Stimulated activated CD8-positive, alpha-beta memory T cell treated with anti-CD3 and anti-CD28 coated beads, Interleukin-12 subunit alpha, Interleukin-12 subunit beta, amount 100 ng/mL, for 1 hour (primary cell): ENCODE results near the gene PKN1.

Source experiments
- DNase-seq: peaks from one replicate; pipeline ENCODE4 v3.0.0-alpha.2; 2020; ENCODE audit warnings: low read depth

PKN1 gene

GRCh38 chr19:14406645-14407401, 26.3 kb upstream of the PKN1 start:
- no peak for DNase-seq

- DNase-seq: no peak
Observed at GRCh38 chr19:14407605-14408484, 25.3 kb upstream of the PKN1 start.

DNA sequence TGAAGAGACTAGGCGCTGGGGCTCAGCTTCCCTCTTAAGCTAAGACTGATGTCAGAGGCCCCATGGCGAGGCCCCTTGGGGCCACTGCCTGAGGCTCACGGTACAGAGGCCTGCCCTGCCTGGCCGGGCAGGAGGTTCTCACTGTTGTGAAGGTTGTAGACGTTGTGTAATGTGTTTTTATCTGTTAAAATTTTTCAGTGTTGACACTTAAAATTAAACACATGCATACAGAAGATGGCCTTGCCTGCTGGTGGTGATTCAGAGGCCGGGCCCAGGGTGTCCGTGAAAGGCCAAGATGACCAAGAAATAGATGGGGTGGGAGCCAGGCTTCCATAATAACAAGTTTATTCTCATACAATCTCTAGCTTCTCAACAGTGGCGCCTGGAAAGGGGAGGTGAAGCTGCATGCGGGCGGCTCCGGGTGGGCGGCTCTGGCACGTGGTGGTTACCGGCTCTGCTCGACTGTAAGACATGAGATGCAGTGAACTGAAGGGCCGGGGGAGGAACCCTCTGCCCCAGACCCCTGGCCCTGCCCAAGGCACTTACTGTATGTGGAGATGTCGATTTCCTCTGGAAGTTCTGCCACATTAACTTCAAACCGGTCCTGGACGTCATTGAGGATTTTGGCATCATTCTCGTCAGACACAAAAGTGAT, 24.5 kb upstream of the PKN1 start:
- no peak for DNase-seq

- no peak for DNase-seq
Observed at GRCh38 chr19:14409146-14410023, 23.7 kb upstream of the PKN1 start.

GRCh38 chr19:14410091-14411051, 22.7 kb upstream of the PKN1 start:
- no peak for DNase-seq

DNA sequence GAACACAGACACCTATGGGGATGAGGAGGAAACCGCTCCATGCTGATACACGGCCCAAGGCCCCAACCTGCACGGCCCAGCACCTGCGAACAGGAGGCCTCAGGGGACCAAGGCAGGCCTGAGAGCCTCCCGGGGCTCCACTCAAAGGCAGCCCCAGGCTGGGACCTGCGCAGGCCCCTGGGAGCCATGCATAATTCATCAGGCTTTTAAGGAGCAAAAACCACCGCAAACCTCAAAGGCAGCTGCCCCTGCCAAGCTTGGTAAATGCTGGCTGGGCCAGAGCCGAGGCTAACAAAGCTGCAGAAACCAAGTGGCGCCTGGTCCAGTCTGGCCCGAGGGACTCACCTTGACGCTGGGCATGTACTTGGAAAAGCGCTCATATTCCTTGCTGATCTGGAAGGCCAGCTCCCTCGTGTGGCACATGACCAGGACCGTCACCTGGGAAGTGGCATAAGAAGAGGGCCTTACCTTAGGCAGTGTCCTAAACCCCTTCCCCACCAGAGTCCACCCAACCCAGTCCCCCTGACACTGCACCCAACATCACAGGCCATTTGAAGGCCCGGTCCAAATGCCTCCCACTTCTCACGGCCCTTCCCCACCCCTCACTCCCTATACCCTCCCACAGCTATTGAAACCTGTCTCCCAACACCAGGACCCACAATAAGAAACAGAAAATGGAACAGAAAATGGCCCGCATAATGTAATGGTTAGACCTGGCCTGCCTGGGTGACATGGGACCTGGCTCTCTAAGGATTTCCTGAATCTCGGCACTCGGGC, 21.8 kb upstream of the PKN1 start:
- DNase-seq: no peak

- no peak for DNase-seq
Observed at GRCh38 chr19:14411938-14412245, 21.2 kb upstream of the PKN1 start.

GRCh38 chr19:14412324-14412995, 20.6 kb upstream of the PKN1 start:
- DNase-seq: no peak

- DNase-seq: no peak
Observed at GRCh38 chr19:14412996-14413692, 20.0 kb upstream of the PKN1 start.

- no peak for DNase-seq
Observed at GRCh38 chr19:14413693-14414181, 19.4 kb upstream of the PKN1 start.

- no peak for DNase-seq
Observed at GRCh38 chr19:14414926-14415690, 18.0 kb upstream of the PKN1 start.

- DNase-seq: no peak
Observed at GRCh38 chr19:14416817-14417231, 16.3 kb upstream of the PKN1 start.

- DNase-seq: no peak
Observed at GRCh38 chr19:14418856-14419105, 14.3 kb upstream of the PKN1 start.

DNA sequence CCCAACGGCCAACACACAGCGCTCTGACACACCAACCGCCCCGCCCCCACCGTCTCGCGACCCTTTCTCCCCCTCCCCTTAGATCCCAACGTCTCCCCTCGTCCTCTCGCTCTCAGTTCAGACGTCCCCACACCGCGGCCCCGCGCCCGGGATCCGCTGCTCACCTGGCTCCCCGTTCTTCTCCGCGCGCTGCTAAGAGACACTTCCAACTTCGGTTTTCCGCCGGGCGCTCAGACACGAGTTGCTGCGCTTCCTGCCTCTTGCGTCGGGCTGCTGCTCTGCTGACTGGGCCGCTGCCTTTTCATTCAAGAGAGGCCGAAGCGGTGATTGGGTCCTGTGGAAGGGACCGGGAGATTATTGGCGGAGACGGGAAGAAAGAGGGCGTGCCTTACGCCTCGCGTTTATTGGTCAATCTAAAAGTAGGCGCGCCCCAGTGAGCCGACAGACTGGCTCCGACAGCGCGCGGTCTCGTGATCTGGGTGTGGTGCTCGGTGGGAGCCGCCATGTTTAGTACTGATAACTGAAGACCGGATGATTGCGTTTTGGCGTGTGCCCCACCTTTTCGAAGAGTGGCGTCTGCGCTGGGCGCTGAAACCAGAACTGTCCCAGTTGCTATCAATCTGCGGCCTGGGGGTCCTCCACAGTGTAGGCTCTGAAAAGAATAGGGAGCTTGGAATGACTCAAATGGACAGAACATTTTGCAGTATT, 13.8 kb upstream of the PKN1 start, which contains the start of gene DDX39A:
Gene DDX39A (minus strand): TSS at position 236 of the 708 bp plus-strand sequence. CDS start 6,121 bp downstream, outside the sequence.
- DNase-seq: peak; percentile 93

GRCh38 chr19:14425696-14426138, 7.4 kb upstream of the PKN1 start:
- no peak for DNase-seq

DNA sequence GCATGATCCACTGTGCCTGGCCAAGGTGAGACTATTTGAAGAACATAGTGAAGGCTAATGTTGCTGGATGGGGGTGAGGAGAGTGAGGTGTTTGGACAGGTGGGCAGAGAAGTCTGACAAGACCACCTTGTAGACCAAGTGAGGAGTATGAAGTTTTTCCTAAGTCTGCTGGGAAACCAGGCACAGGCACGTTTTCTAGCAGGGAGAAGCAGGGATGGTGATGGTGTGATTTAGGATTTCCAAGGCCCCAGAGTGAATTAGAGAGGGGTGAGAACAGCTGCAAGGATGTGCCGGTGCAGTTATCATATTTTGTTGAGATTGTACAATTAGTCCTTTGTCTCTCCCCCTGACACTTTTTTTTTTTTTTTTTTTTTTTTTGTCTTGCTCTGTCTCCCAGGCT, 5.6 kb upstream of the PKN1 start:
- no peak for DNase-seq

- DNase-seq: no peak
Observed at GRCh38 chr19:14428882-14429416, 4.2 kb upstream of the PKN1 start.
